SK-N-MC (cell line): ENCODE data around the gene TMED10.

Experiments used
- DNase-seq: peaks from one replicate; pipeline ENCODE4 v3.0.0-alpha.2; 2011; ENCODE audit warnings: low read depth, low spot score
- H3K27ac ChIP-seq: fragments of 200-600 bp; sonication (generic); 2 replicates; pipeline ENCODE4 v1.5.1; 2016; ENCODE audit warnings: mixed run types
- H3K36me3 ChIP-seq: fragments of 200-600 bp; sonication (generic); 2 replicates; pipeline ENCODE4 v1.6.1; 2017; ENCODE audit warnings: antibody characterized with exemption, low read length, mixed read lengths; ENCODE audit not compliant: insufficient read depth
- H3K4me3 ChIP-seq: fragments of 200-600 bp; sonication (generic); 2 replicates; pipeline ENCODE4 v1.5.1; 2016
- H3K9ac ChIP-seq: fragments of 200-600 bp; sonication (generic); 2 replicates; pipeline ENCODE4 v1.8.0; 2017; ENCODE audit warnings: mixed run types, mixed read lengths; ENCODE audit not compliant: insufficient read length
- H3K9me3 ChIP-seq: fragments of 200-600 bp; sonication (generic); 2 replicates; pipeline ENCODE4 v1.6.1; 2017; ENCODE audit warnings: low read depth, mild to moderate bottlenecking, antibody characterized with exemption, low read length, moderate library complexity, mixed read lengths
- EZH2 ChIP-seq: fragments of 200-600 bp; sonication (generic); IDR thresholded peaks from one replicate; pipeline ENCODE4 v1.6.1; 2017; ENCODE audit warnings: antibody characterized with exemption
- FOXP2 ChIP-seq: optimal IDR thresholded peaks from 2 replicates; pipeline ENCODE3; 2011; ENCODE audit warnings: mild to moderate bottlenecking, moderate library complexity; ENCODE audit not compliant: insufficient read depth; ENCODE audit errors: extremely low read length, control extremely low read depth
- POLR2AphosphoS5 ChIP-seq: IDR thresholded peaks from 2 replicates; pipeline ENCODE4 v1.6.1; 2012; ENCODE audit warnings: mild to moderate bottlenecking, low read depth, low read length, borderline replicate concordance

Gene TMED10

GRCh38 chr14:75147423-75148071 is 28.9 kb downstream of the TMED10 start:
- TF ChIP-seq FOXP2: peak; percentile 84
- TF ChIP-seq POLR2AphosphoS5: no peak; the same call in 1 of the 2 replicates
- Histone ChIP-seq H3K27ac (peak overlapping the region; percentile 95), H3K36me3 (peaks cover 52% of the 10 kb centered on the region), H3K9ac (peak overlapping the region; percentile 59), H3K4me3 (peak overlapping the region; percentile 58), H3K9me3 (no peaks in the 10 kb centered on the region)
- no peak for DNase-seq

DNA sequence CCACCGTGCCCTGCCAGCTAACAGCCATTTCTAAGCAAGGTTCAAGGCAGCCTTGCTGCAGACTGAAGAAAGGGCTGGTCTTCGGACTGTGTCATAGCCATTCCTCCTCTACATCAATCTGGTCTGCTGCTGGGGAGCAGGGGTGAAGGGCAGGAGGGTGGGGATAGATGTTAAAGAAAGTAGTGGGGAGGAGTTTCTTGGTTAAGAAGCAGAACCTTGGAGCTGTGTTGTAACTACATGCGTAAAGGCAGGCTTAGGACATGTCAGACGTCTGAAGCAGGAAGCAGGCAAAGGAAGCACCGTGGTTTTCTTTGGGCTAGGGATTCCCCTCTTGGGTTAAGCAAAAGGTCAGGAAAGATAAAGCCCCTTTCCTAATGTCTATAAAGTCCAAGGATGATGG is 31.5 kb downstream of the TMED10 start:
- peaks cover 38% of the 10 kb centered on the region for H3K36me3 ChIP-seq
- H3K27ac ChIP-seq: no peak overlapping the region
- no peak for DNase-seq
- TF ChIP-seq FOXP2 (no peak), POLR2AphosphoS5 (no peak), EZH2 (no peak)
- H3K9ac ChIP-seq: no peak overlapping the region
- no peaks in the 10 kb centered on the region for H3K9me3 ChIP-seq
- H3K4me3 ChIP-seq: no peak overlapping the region

DNA sequence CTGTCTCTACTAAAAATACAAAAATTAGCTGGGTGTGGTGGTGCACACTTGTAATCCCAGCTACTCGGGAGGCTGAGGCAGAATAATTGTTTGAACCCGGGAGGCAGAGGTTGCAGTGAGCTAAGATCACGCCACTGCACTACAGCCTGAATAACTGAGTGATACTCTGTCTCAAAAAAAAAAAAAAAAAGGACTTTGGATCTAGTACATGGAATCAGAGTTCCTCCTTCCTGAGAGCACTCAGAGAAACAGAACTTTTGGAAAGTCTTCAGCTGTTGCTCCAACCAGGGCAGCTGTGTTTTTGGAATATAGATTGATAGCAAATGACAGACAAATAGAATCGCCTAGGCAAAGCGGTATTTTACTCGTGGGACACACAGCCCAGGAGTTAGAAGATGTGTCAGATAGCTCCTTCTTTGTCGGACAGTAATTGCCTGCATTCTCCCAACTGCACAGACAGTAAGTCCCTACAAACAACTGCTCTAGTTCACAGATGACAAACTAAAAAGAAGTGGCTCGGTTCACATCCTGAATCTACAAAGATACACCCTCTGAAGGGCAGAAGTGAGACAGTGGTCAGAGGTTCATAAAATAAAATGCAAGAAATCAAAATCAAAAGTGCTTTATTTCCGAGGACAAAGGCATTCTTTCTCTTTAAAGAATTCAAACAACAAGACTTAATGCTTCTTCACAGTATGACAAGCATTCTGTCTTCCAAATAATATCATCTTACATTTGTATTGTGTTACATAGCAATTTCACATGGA is 32.5 kb downstream of the TMED10 start:
- H3K9me3 ChIP-seq: no peaks in the 10 kb centered on the region
- H3K27ac ChIP-seq: peak overlapping the region; percentile 65
- no peak overlapping the region for H3K9ac ChIP-seq
- peaks cover 30% of the 10 kb centered on the region for H3K36me3 ChIP-seq
- DNase-seq: no peak
- TF ChIP-seq FOXP2 (no peak), POLR2AphosphoS5 (no peak)
- H3K4me3 ChIP-seq: no peak overlapping the region

GRCh38 chr14:75142494-75142893 is 33.9 kb downstream of the TMED10 start:
- Histone ChIP-seq H3K9ac (peak overlapping the region; percentile 6), H3K27ac (peak overlapping the region; percentile 55), H3K9me3 (no peaks in the 10 kb centered on the region), H3K4me3 (no peak overlapping the region), H3K36me3 (peaks cover 30% of the 10 kb centered on the region)
- no peak for DNase-seq
- TF ChIP-seq EZH2: no peak
- no peak for TF ChIP-seq POLR2AphosphoS5
- no peak for TF ChIP-seq FOXP2

DNA sequence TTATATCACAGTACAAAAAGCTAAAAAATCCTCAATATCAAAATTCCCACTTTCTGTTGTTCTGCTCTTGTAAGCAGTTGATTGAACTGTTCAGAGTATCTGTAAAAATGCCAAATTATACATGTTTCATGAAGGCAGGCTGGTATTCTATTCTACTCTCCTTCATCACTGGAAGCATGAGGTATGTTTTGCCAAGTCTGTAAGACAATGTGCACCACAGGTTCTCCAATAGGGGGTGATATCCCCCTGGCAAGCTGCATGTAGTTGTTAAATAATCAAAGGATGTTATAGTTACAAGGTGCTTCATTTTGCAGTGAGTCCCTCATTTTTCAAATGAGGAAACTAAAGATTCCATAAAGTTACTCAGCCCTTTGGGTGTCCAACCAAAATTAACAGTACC is 34.4 kb downstream of the TMED10 start:
- TF ChIP-seq EZH2: no peak
- TF ChIP-seq POLR2AphosphoS5: no peak
- TF ChIP-seq FOXP2: no peak
- no peak for DNase-seq
- no peaks in the 10 kb centered on the region for H3K9me3 ChIP-seq
- no peak overlapping the region for H3K9ac ChIP-seq
- peaks cover 27% of the 10 kb centered on the region for H3K36me3 ChIP-seq
- peak overlapping the region; percentile 55 for H3K27ac ChIP-seq
- H3K4me3 ChIP-seq: no peak overlapping the region

- TF ChIP-seq FOXP2 (no peak), EZH2 (no peak), POLR2AphosphoS5 (no peak)
- peak overlapping the region; percentile 55 for H3K27ac ChIP-seq
- no peak overlapping the region for H3K4me3 ChIP-seq
- DNase-seq: no peak
- H3K9me3 ChIP-seq: no peaks in the 10 kb centered on the region
- no peak overlapping the region for H3K9ac ChIP-seq
- peaks cover 22% of the 10 kb centered on the region for H3K36me3 ChIP-seq
Observed at GRCh38 chr14:75141062-75141461, 35.4 kb downstream of the TMED10 start.

DNA sequence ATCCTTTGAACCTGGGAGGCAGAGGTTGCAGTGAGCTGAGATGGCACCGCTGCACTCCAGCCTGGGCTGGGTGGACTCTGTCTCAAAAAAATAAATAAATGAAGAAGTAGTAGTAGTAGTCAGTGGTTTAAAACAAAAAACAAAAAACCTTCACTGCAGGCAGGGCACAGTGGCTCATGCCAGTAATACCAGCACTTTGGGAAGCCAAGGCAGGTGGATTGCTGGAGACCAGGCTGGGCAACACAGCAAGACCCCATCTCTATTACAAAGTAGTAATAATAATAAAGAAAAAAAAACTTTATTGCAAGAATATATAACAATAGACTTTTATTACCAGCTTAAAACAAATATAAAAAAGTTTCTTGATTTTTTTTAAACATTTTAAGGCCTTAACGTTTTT is 35.8 kb downstream of the TMED10 start:
- no peak for DNase-seq
- H3K36me3 ChIP-seq: peaks cover 24% of the 10 kb centered on the region
- no peak overlapping the region for H3K9ac ChIP-seq
- no peaks in the 10 kb centered on the region for H3K9me3 ChIP-seq
- H3K27ac ChIP-seq: 0 out of 2 replicates have a peak overlapping the region, but pooled peaks have one; percentile 55
- TF ChIP-seq POLR2AphosphoS5 (no peak), FOXP2 (no peak), EZH2 (no peak)
- H3K4me3 ChIP-seq: no peak overlapping the region

GRCh38 chr14:75139185-75139584 is 37.2 kb downstream of the TMED10 start:
- Histone ChIP-seq H3K9ac (no peak overlapping the region), H3K4me3 (no peak overlapping the region), H3K36me3 (peaks cover 25% of the 10 kb centered on the region), H3K27ac (peak overlapping the region; percentile 55), H3K9me3 (peaks cover 1% of the 10 kb centered on the region)
- no peak for DNase-seq
- TF ChIP-seq FOXP2: no peak
- TF ChIP-seq EZH2: no peak
- TF ChIP-seq POLR2AphosphoS5: no peak
